K562 (cell line): Measurements from ENCODE around the gene GPRIN2. TPM values are rescaled to one million over a fixed set of nuclear protein-coding genes. Genes with fewer than 3 reads are reported as not detected.
"Not testable (repeated sequence)": the region's sequence is repeated elsewhere in the genome, so short reads cannot be mapped to it uniquely, and the experiment has no call there.

Experiments used
- ATAC-seq: fragments of 200-7000 bp; cut with Tn5 transposase; 3 replicates; pipeline ENCODE4 v1.9.1; 2020; ENCODE audit warnings: moderate library complexity
- Bru-seq: library from RNA; stranded (reverse); fragments of 400-500 nt; gene quantifications from one replicate; lab custom pipeline; 2021; lab: Mats Ljungman, UMichigan
- BruChase-seq, 2 experiments: library from RNA; stranded (reverse); fragments of 400-500 nt; gene quantifications; one replicate each; lab custom pipeline; 2021; lab: Mats Ljungman, UMichigan
- BruUV-seq: library from RNA; stranded (reverse); fragments of 400-500 nt; replicated peaks from 2 replicates; lab custom pipeline; 2021; lab: Mats Ljungman, UMichigan
- CTCF ChIA-PET: fragments of 300-600 bp; formaldehyde crosslinking; extraction: SDS; loops from one replicate; lab custom pipeline; 2021; ENCODE audit warnings: low intra/inter-chr PET ratio; lab: Yijun Ruan, JAX
- POLR2A ChIA-PET: fragments of 300-600, 350-650 bp; sonication (Branson Sonifier 250); formaldehyde crosslinking; extraction: SDS; loops from one replicate; lab custom pipeline; 2021; ENCODE audit warnings: antibody characterized with exemption, inconsistent platforms; lab: Yijun Ruan, JAX
- DNase-seq, 4 experiments: peaks; one replicate each; pipeline versions ENCODE4 v3.0.0 to v3.0.0-alpha.2; 2011 to 2018; ENCODE audit warnings: low spot score in 3 of 4, mixed read lengths in 3 of 4; ENCODE audit errors: extremely low read depth in 1 of 4
- FAIRE-seq: peaks from 2 replicates; lab custom pipeline; 2011; peaks lifted over from hg19 to GRCh38; lab: Jason Lieb, UNC
- H2AFZ ChIP-seq: 2 replicates; pipeline ENCODE4 v1.6.0; 2011; ENCODE audit warnings: low read depth, low read length, control low read depth, inconsistent platforms
- H3K27ac ChIP-seq: fragments of 200-600 bp; 3 replicates; pipeline ENCODE4 v1.8.0; 2011; ENCODE audit warnings: low read depth, mild to moderate bottlenecking, control low read depth, inconsistent platforms, low read length, moderate library complexity, mixed read lengths; ENCODE audit errors: extremely low read depth
- H3K27me3 ChIP-seq, 2 experiments: fragments of 300-600 bp in 1 of 2; 2 replicates in 1 of 2; 3 replicates in 1 of 2; pipeline versions ENCODE4 v1.6.0 to v1.8.0; 2011; ENCODE audit warnings: inconsistent platforms in 2 of 2, low read length in 2 of 2, mild to moderate bottlenecking in 1 of 2, mixed read lengths in 1 of 2, moderate library complexity in 1 of 2; ENCODE audit not compliant: control insufficient read depth in 2 of 2, insufficient read depth in 2 of 2
- H3K36me3 ChIP-seq: fragments of 300-600 bp; 3 replicates; pipeline ENCODE4 v1.8.0; 2011; ENCODE audit warnings: mild to moderate bottlenecking, low read length, inconsistent platforms; ENCODE audit not compliant: control insufficient read depth, insufficient read depth
- H3K4me1 ChIP-seq, 2 experiments: fragments of 200-600 bp in 1 of 2; replicated peaks in 1 of 2; 2 replicates in 1 of 2; 3 replicates in 1 of 2; pipeline versions ENCODE4 v1.5.1 to v1.8.0; 2011; ENCODE audit warnings: inconsistent platforms in 2 of 2, low read length in 2 of 2, mild to moderate bottlenecking in 1 of 2, mixed read lengths in 1 of 2, moderate library complexity in 1 of 2; ENCODE audit not compliant: control insufficient read depth in 2 of 2, insufficient read depth in 2 of 2
- H3K4me2 ChIP-seq: 2 replicates; pipeline ENCODE4 v1.6.1; 2011; ENCODE audit warnings: low read length, control low read depth, inconsistent platforms, mixed read lengths; ENCODE audit not compliant: insufficient read depth
- H3K4me3 ChIP-seq: fragments of 200-600 bp; sonication (generic), shearing (Covaris generic); 2 replicates; pipeline ENCODE4 v1.5.1; 2016; ENCODE audit warnings: control low read depth, inconsistent platforms
- H3K79me2 ChIP-seq: fragments of 200-600 bp; 3 replicates; pipeline ENCODE4 v1.8.0; 2011; ENCODE audit warnings: low read length, inconsistent platforms; ENCODE audit not compliant: control insufficient read depth, insufficient read depth
- H3K9ac ChIP-seq, 2 experiments: 2 replicates each; pipeline versions ENCODE4 v1.6.0 to v1.6.1; 2011; ENCODE audit warnings: low read depth in 2 of 2, low read length in 2 of 2, control low read depth in 1 of 2, inconsistent platforms in 1 of 2, mild to moderate bottlenecking in 1 of 2, mixed read lengths in 1 of 2; ENCODE audit not compliant: insufficient read depth in 1 of 2
- H3K9me1 ChIP-seq: one replicate; pipeline ENCODE4 v1.6.0; 2011; ENCODE audit warnings: inconsistent platforms, mild to moderate bottlenecking, low read length, moderate library complexity; ENCODE audit not compliant: control insufficient read depth, insufficient read depth
- H3K9me3 ChIP-seq: replicated peaks from 2 replicates; pipeline ENCODE4 v1.5.1; 2011; ENCODE audit warnings: low read depth, low read length, inconsistent platforms; ENCODE audit not compliant: control insufficient read depth, insufficient read depth
- H4K20me1 ChIP-seq: replicated peaks from 2 replicates; pipeline ENCODE4 v1.6.1; 2011; ENCODE audit warnings: low read length, inconsistent platforms, mixed read lengths; ENCODE audit not compliant: control insufficient read depth, insufficient read depth
- PCBP1 ChIP-seq: fragments of 200-400 bp; formaldehyde crosslinking; IDR thresholded peaks from 2 replicates; pipeline ENCODE4 v1.6.1; 2018; ENCODE audit warnings: mild to moderate bottlenecking, low read depth, low read length; ENCODE audit not compliant: poor library complexity, severe bottlenecking
- RFX1 ChIP-seq: fragments of 450-650 bp; IDR thresholded peaks from 2 replicates; pipeline ENCODE4 v1.6.1; 2016; ENCODE audit warnings: mild to moderate bottlenecking, moderate library complexity
- ZBTB7A ChIP-seq: IDR thresholded peaks from 2 replicates; pipeline ENCODE4 v1.6.1; 2011; ENCODE audit warnings: low read depth, mild to moderate bottlenecking, low read length, moderate library complexity, borderline replicate concordance; ENCODE audit not compliant: control insufficient read depth
- WGBS: fragments of 100-300 bp; shearing (Covaris generic); methylation state at CpG from one replicate; pipeline ENCODE4 v1.1.6; 2016; ENCODE audit warnings: low coverage, mixed read lengths; ENCODE audit not compliant: insufficient coverage; ENCODE audit errors: missing lambda C conversion rate; 5-methylcytosine and 5-hydroxymethylcytosine counted together
- in situ Hi-C: fragments of 300-500 bp; cut with MboI; formaldehyde crosslinking; loops from 4 replicates; pipeline ENCODE4 v1.15.0; 2018; ENCODE audit warnings: inconsistent platforms, mixed read lengths
- intact Hi-C: fragments of 100-400 bp; cut with micrococcal nuclease; formaldehyde crosslinking; loops from 2 replicates; pipeline ENCODE4 v1.14.2; 2022
- long read RNA-seq, 3 experiments: library from polyadenylated mRNA in 2 of 3; library from RNA in 1 of 3; unstranded in 2 of 3; stranded (forward) in 1 of 3; transcript quantifications; one replicate each; pipeline ENCODE4 v2.0.0, GENCODE V29; 2019 to 2022
- polyA minus RNA-seq, 3 experiments: library from RNA; depleted of rRNA, polyadenylated mRNA; stranded (reverse); fragments of >200 nt; gene quantifications; 2 replicates each; pipeline ENCODE4 v1.2.3, GENCODE V29; 2011
- polyA plus RNA-seq, 8 experiments: library from polyadenylated mRNA; depleted of rRNA in 4 of 8; stranded (reverse) in 5 of 8; unstranded in 3 of 8; fragments of >200 nt; fragmentation: Nextera tagmentation in 2 of 8; fragmentation: Illumina TruSeq in 1 of 8; extraction: Ambion mirVana in 2 of 8; extraction: Trizol in 1 of 8; gene quantifications; 2 replicates each; pipeline versions ENCODE4 v1.2.1 to v1.2.3, GENCODE V29; 2011 to 2014; ENCODE audit warnings: inconsistent platforms in 1 of 8, missing spikeins in 1 of 8
- total RNA-seq, 7 experiments: library from RNA; depleted of rRNA in 6 of 7; stranded (reverse); fragments of >200 nt in 6 of 7; fragmentation: Illumina TruSeq in 2 of 7; extraction: Trizol in 2 of 7; gene quantifications; 2 replicates each; pipeline versions ENCODE4 v1.2.1 to v1.2.3, GENCODE V29; 2011 to 2021; ENCODE audit warnings: low replicate concordance in 1 of 7

Gene GPRIN2
- total RNA-seq (2011; cell fraction: chromatin; rRNA removed; ENCODE audit: low replicate concordance), result not detected in 2 replicates
- not detected in 2 replicates for total RNA-seq (2011; cell fraction: nucleolus; rRNA removed)
- not detected in 2 replicates for total RNA-seq (2011; cell fraction: nucleoplasm; rRNA removed)
- not detected in 2 replicates for total RNA-seq (2014; rRNA removed)
- not detected in 2 replicates for total RNA-seq (2014; rRNA removed; fragmentation: Illumina TruSeq; extraction: Trizol)
- not detected in 2 replicates for total RNA-seq (2015; rRNA removed; fragmentation: Illumina TruSeq; extraction: Trizol)
- total RNA-seq (2021), result not detected in 2 replicates
- not detected in 2 replicates for polyA plus RNA-seq (2011; rRNA removed)
- polyA plus RNA-seq (2011; cell fraction: cytosol; rRNA removed), result not detected in 2 replicates
- not detected in 2 replicates for polyA plus RNA-seq (2011; cell fraction: nucleus; rRNA removed)
- not detected in 2 replicates for polyA plus RNA-seq (2012)
- not detected in 2 replicates for polyA plus RNA-seq (2014; fragmentation: Illumina TruSeq; extraction: Trizol)
- not detected for polyA plus RNA-seq (2014; fragmentation: Nextera tagmentation; extraction: Ambion mirVana)
- not detected in 2 replicates for polyA plus RNA-seq (2014; rRNA removed)
- not detected in 2 replicates for polyA minus RNA-seq (2011; rRNA and poly(A)+ RNA removed)
- polyA minus RNA-seq (2011; cell fraction: cytosol; rRNA and poly(A)+ RNA removed), result not detected in 2 replicates
- polyA minus RNA-seq (2011; cell fraction: nucleus; rRNA and poly(A)+ RNA removed), result not detected in 2 replicates
- percentile 25 among the genes with signal in this experiment for Bru-seq, nascent RNA
- BruChase-seq, experiment 1, labeled RNA remaining after a 2-hour chase, result percentile 17 among the genes with signal in this experiment
- percentile 12 among the genes with signal in this experiment for BruChase-seq, experiment 2, labeled RNA remaining after a 6-hour chase
- long read RNA-seq, experiment 1, result 0 reads
- long read RNA-seq, experiment 2, result 0 reads
- long read RNA-seq, experiment 3, result 0 reads

GRCh38 chr10:46556515-46557318, at the start of gene GPRIN2:
TSS of gene GPRIN2 (minus strand) at chr10:46556658. CDS start at chr10:46550736, 5,922 bp downstream.
- TF ChIP-seq RFX1, result no peak
- peak; percentile 37 for TF ChIP-seq PCBP1
- 0 out of 2 replicates have a peak, but pooled peaks have one; percentile 19 for TF ChIP-seq ZBTB7A
- Histone ChIP-seq H3K27me3 (peaks cover 34 to 80% of the 10 kb centered on the region in 2 experiments), H4K20me1 (peaks cover 48% of the 10 kb centered on the region), H3K9me3 (no peaks in the 10 kb centered on the region), H3K9ac (no peak within 1 kb of the TSS; a peak in 1 of 4 replicates), H3K9me1 (no peaks in the 10 kb centered on the region), H3K4me1 (peaks cover 0 to 14% of the 10 kb centered on the region in 2 experiments; a peak in 1 of 5 replicates), H2AFZ (no peak within 1 kb of the TSS), H3K79me2 (no peaks in the 10 kb centered on the region), H3K27ac (no peak within 1 kb of the TSS), H3K4me3 (no peak within 1 kb of the TSS), H3K4me2 (no peak within 1 kb of the TSS), H3K36me3 (no peaks in the 10 kb centered on the region)
- ATAC-seq, result no peak
- 27% methylated on average over 59 of the region's 74 CpGs for WGBS
- FAIRE-seq, result no peak
- intact Hi-C loops (no loop called here), in situ Hi-C loops (loop anchor here (5.0 kb wide), 1 partner anchor 1221 kb away; no protein-coding TSS in a partner anchor)
- CTCF ChIA-PET, result no interaction called here
- BruUV-seq, result no TSS peak
- POLR2A ChIA-PET, result interaction anchor here (0.6 to 1.4 kb wide), 4 partner anchors 11 to 331 kb away, joined by 3 to 4 read pairs (median 3); no protein-coding TSS in a partner anchor
- DNase-seq, result no peak

DNA sequence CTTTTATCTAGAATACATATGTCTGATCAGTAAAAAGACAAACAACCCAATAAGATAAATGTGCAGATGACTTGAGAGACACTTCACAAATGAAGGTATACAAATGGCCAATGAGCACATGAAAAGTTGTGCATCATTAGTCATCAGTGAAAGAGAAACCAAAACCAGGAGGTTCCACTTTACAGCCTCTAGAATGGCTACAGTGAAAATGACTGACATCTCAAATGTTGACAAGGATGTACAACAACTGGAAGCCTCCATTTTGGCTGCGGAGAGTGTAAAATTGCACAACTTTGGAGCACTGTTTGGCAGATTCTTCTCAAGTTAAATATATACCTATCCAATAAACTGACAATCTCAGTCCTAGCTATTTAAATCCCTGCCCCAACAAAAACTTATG, 44.1 kb upstream of the GPRIN2 start:
- H3K9me3 ChIP-seq, in situ Hi-C loops, H2AFZ ChIP-seq, H3K9ac ChIP-seq, POLR2A ChIA-PET, CTCF ChIA-PET, H3K36me3 ChIP-seq, ATAC-seq, DNase-seq, FAIRE-seq, H4K20me1 ChIP-seq, H3K9me1 ChIP-seq, BruUV-seq, H3K27ac ChIP-seq, intact Hi-C loops, H3K4me2 ChIP-seq, H3K27me3 ChIP-seq, H3K4me3 ChIP-seq, H3K4me1 ChIP-seq, H3K79me2 ChIP-seq: not testable (repeated sequence)
- WGBS, result 0% methylated on average over 1 of the region's 1 CpG
